ENCODE measurements around the gene CDKAL1. TPM values are rescaled to one million over a fixed set of nuclear protein-coding genes. Genes with fewer than 3 reads are reported as not detected.
"Not testable (repeated sequence)": the region's sequence is repeated elsewhere in the genome, so short reads cannot be mapped to it uniquely, and the experiment has no call there.

CDKAL1 gene
- polyA plus RNA-seq (ENCODE audit: insufficient read length): 25.5 TPM
- long read RNA-seq, donor 1, partial matches to known transcripts: 0 of 4 reads
- long read RNA-seq, donor 1, other reads (novel, unspliced or antisense): 0 of 4 reads
- long read RNA-seq, donor 2, partial matches to known transcripts: 6 of 7 reads
- long read RNA-seq, donor 2, other reads (novel, unspliced or antisense): 0 of 7 reads
- long read RNA-seq, donor 3, partial matches to known transcripts: 0 of 1 reads
- long read RNA-seq, donor 3, other reads (novel, unspliced or antisense): 0 of 1 reads
- long read RNA-seq, donor 4: 0 reads
- long read RNA-seq, donor 5, partial matches to known transcripts: 18 of 21 reads
- long read RNA-seq, donor 5, other reads (novel, unspliced or antisense): 0 of 21 reads
- long read RNA-seq, donor 6: 0 reads
- long read RNA-seq, donor 7, partial matches to known transcripts: 0 of 1 reads
- long read RNA-seq, donor 7, other reads (novel, unspliced or antisense): 0 of 1 reads
- long read RNA-seq, donor 8, partial matches to known transcripts: 0 of 1 reads
- long read RNA-seq, donor 8, other reads (novel, unspliced or antisense): 0 of 1 reads

- peak; percentile 94 for DNase-seq
Observed at GRCh38 chr6:20534295-20535262, at the start of gene CDKAL1. CDKAL1 (plus strand) TSS chr6:20534457; CDS start chr6:20546351, 11,894 bp downstream.

- DNase-seq: no peak
Observed at GRCh38 chr6:20486641-20487040, 47.6 kb upstream of the CDKAL1 start.

GRCh38 chr6:20487669-20488375 lies 46.4 kb upstream of the CDKAL1 start:
- no peak for DNase-seq

GRCh38 chr6:20490591-20490990 lies 43.7 kb upstream of the CDKAL1 start:
- no peak for DNase-seq

GRCh38 chr6:20492099-20492498 lies 42.2 kb upstream of the CDKAL1 start:
- DNase-seq: no peak

GRCh38 chr6:20497216-20498040 lies 36.8 kb upstream of the CDKAL1 start:
- DNase-seq: no peak

- no peak for DNase-seq
Observed at GRCh38 chr6:20498041-20498385, 36.2 kb upstream of the CDKAL1 start.

- peak; percentile 72 for DNase-seq
Observed at GRCh38 chr6:20509212-20509611, 25.0 kb upstream of the CDKAL1 start.

- DNase-seq: no peak
Observed at GRCh38 chr6:20511852-20512251, 22.4 kb upstream of the CDKAL1 start.

GRCh38 chr6:20525208-20525607 lies 9.0 kb upstream of the CDKAL1 start:
- DNase-seq: not testable (repeated sequence)

GRCh38 chr6:20529086-20529448 lies 5.2 kb upstream of the CDKAL1 start:
- peak; percentile 38 for DNase-seq

- DNase-seq: no peak
Observed at GRCh38 chr6:20532881-20533280, 1.4 kb upstream of the CDKAL1 start.

GRCh38 chr6:20533746-20534294 lies 437 bp upstream of the CDKAL1 start:
- DNase-seq: no peak

- DNase-seq: no peak
Observed at GRCh38 chr6:20538131-20538662, 3.9 kb downstream of the CDKAL1 start.

GRCh38 chr6:20538907-20539306 lies 4.7 kb downstream of the CDKAL1 start:
- no peak for DNase-seq

GRCh38 chr6:20539387-20539786 lies 5.1 kb downstream of the CDKAL1 start:
- no peak for DNase-seq

- no peak for DNase-seq
Observed at GRCh38 chr6:20540683-20541082, 6.4 kb downstream of the CDKAL1 start.

GRCh38 chr6:20541382-20541781 lies 7.1 kb downstream of the CDKAL1 start:
- DNase-seq: no peak

- DNase-seq: no peak
Observed at GRCh38 chr6:20542927-20543602, 8.8 kb downstream of the CDKAL1 start.

GRCh38 chr6:20548264-20548663 lies 14.0 kb downstream of the CDKAL1 start:
- no peak for DNase-seq

Measured in left kidney (tissue), 8 donors.